ENCODE measurements around the gene SMIM24.
"Not testable (repeated sequence)": the region's sequence is repeated elsewhere in the genome, so short reads cannot be mapped to it uniquely, and the experiment has no call there.

SMIM24 gene

GRCh38 chr19:3514930-3515329, 34.6 kb upstream of the SMIM24 start:
- peak; percentile 24 for DNase-seq (ENCODE audit: low spot score)

- no peak for DNase-seq (ENCODE audit: low spot score)
Observed at GRCh38 chr19:3513229-3514140, 33.2 kb upstream of the SMIM24 start.

- DNase-seq (ENCODE audit: low spot score): no peak
Observed at GRCh38 chr19:3512562-3513228, 32.4 kb upstream of the SMIM24 start.

GRCh38 chr19:3511506-3512251, 31.4 kb upstream of the SMIM24 start:
- DNase-seq (ENCODE audit: low spot score): no peak

GRCh38 chr19:3510727-3511126, 30.4 kb upstream of the SMIM24 start:
- no peak for DNase-seq (ENCODE audit: low spot score)

- peak; percentile 88 for DNase-seq (ENCODE audit: low spot score)
Observed at GRCh38 chr19:3509566-3509989, 29.3 kb upstream of the SMIM24 start.

- DNase-seq (ENCODE audit: low spot score): peak; percentile 39
Observed at GRCh38 chr19:3508771-3509535, 28.6 kb upstream of the SMIM24 start.

GRCh38 chr19:3508121-3508661, 27.9 kb upstream of the SMIM24 start:
- not testable (repeated sequence) for DNase-seq (ENCODE audit: low spot score)

GRCh38 chr19:3507371-3508120, 27.2 kb upstream of the SMIM24 start:
- DNase-seq (ENCODE audit: low spot score): peak; percentile 30

GRCh38 chr19:3506384-3507340, 26.3 kb upstream of the SMIM24 start:
- DNase-seq (ENCODE audit: low spot score): peak; percentile 37

- peak; percentile 99 for DNase-seq (ENCODE audit: low spot score)
Observed at GRCh38 chr19:3505598-3506383, 25.5 kb upstream of the SMIM24 start, which contains the start of gene FZR1. Gene FZR1, plus strand, starts transcription at chr19:3506311. Its CDS starts 16,679 bp downstream, at chr19:3522990.

- DNase-seq (ENCODE audit: low spot score): no peak
Observed at GRCh38 chr19:3504735-3505134, 24.4 kb upstream of the SMIM24 start.

GRCh38 chr19:3503036-3503572, 22.8 kb upstream of the SMIM24 start:
- peak; percentile 23 for DNase-seq (ENCODE audit: low spot score)

- no peak for DNase-seq (ENCODE audit: low spot score)
Observed at GRCh38 chr19:3501780-3502179, 21.5 kb upstream of the SMIM24 start.

- peak; percentile 97 for DNase-seq (ENCODE audit: low spot score)
Observed at GRCh38 chr19:3500429-3501101, 20.2 kb upstream of the SMIM24 start, which contains the start of gene DOHH. Gene DOHH, minus strand, starts transcription at chr19:3500674. Its CDS starts 3,860 bp downstream, at chr19:3496814.

GRCh38 chr19:3499738-3500428, 19.6 kb upstream of the SMIM24 start:
- DNase-seq (ENCODE audit: low spot score): peak; percentile 51
